OCI-M2 (cell line): ENCODE measurements around the gene TRIM44.
"Not testable (repeated sequence)": the region's sequence is repeated elsewhere in the genome, so short reads cannot be mapped to it uniquely, and the experiment has no call there.

Experiments
- DNase-seq: peaks from one replicate; lab custom pipeline; 2025; ENCODE audit not compliant: unreplicated experiment; lab: John Stamatoyannopoulos, UW

TRIM44 gene

GRCh38 chr11:35750315-35750714 lies 87.7 kb downstream of the TRIM44 start:
- no peak for DNase-seq

GRCh38 chr11:35750981-35751663 lies 88.5 kb downstream of the TRIM44 start:
- no peak for DNase-seq

GRCh38 chr11:35751664-35752061 lies 89.1 kb downstream of the TRIM44 start:
- no peak for DNase-seq

GRCh38 chr11:35752115-35752514 lies 89.5 kb downstream of the TRIM44 start:
- DNase-seq = no peak

- not testable (repeated sequence) for DNase-seq
Measured at GRCh38 chr11:35753573-35753972, 91.0 kb downstream of the TRIM44 start.

- DNase-seq = not testable (repeated sequence)
Measured at GRCh38 chr11:35759951-35760350, 97.4 kb downstream of the TRIM44 start.

- DNase-seq = no peak
Measured at GRCh38 chr11:35761899-35762298, 99.3 kb downstream of the TRIM44 start.

GRCh38 chr11:35763301-35763700 lies 100.7 kb downstream of the TRIM44 start:
- no peak for DNase-seq

- DNase-seq = no peak
Measured at GRCh38 chr11:35763765-35764164, 101.2 kb downstream of the TRIM44 start.

GRCh38 chr11:35764417-35764816 lies 101.8 kb downstream of the TRIM44 start:
- DNase-seq = no peak

GRCh38 chr11:35765211-35765610 lies 102.6 kb downstream of the TRIM44 start:
- no peak for DNase-seq

GRCh38 chr11:35766651-35767050 lies 104.1 kb downstream of the TRIM44 start:
- DNase-seq = no peak

- not testable (repeated sequence) for DNase-seq
Measured at GRCh38 chr11:35770425-35770824, 107.8 kb downstream of the TRIM44 start.

GRCh38 chr11:35771722-35772121 lies 109.1 kb downstream of the TRIM44 start:
- DNase-seq = no peak

GRCh38 chr11:35777241-35777640 lies 114.7 kb downstream of the TRIM44 start:
- not testable (repeated sequence) for DNase-seq

- DNase-seq = not testable (repeated sequence)
Measured at GRCh38 chr11:35778943-35779342, 116.4 kb downstream of the TRIM44 start.

GRCh38 chr11:35779409-35779808 lies 116.8 kb downstream of the TRIM44 start:
- no peak for DNase-seq

- no peak for DNase-seq
Measured at GRCh38 chr11:35780951-35781860, 118.6 kb downstream of the TRIM44 start.

- no peak for DNase-seq
Measured at GRCh38 chr11:35781861-35782470, 119.4 kb downstream of the TRIM44 start.

- DNase-seq = no peak
Measured at GRCh38 chr11:35783809-35784208, 121.2 kb downstream of the TRIM44 start.

GRCh38 chr11:35784699-35785098 lies 122.1 kb downstream of the TRIM44 start:
- no peak for DNase-seq
